ENCODE data around the gene SOX3. TPM values are rescaled to one million over a fixed set of nuclear protein-coding genes. Genes with fewer than 3 reads are reported as not detected.

The SOX3 gene
- total RNA-seq, 1 donor from 2014 or later = 20.4 TPM

- no peaks in the 10 kb centered on the region for H3K36me3 ChIP-seq
- H3K4me3 ChIP-seq = no peak overlapping the region
- no peaks in the 10 kb centered on the region for H3K27me3 ChIP-seq
- Mint-ChIP-seq H3K9me3 (peaks cover 8% of the 10 kb centered on the region), H3K4me1 (peaks cover 6% of the 10 kb centered on the region), H3K36me3 (no peaks in the 10 kb centered on the region), H3K4me3 (no peak overlapping the region), H3K27ac (no peak overlapping the region), H3K27me3 (ENCODE audit: insufficient read depth, low read depth) (peaks cover 2% of the 10 kb centered on the region)
- no peaks in the 10 kb centered on the region for H3K4me1 ChIP-seq
- H3F3A ChIP-seq (ENCODE audit: low read depth) = no peaks in the 10 kb centered on the region
- H3K9ac ChIP-seq = no peak overlapping the region
- no peaks in the 10 kb centered on the region for H3K79me2 ChIP-seq (ENCODE audit: low read depth)
- TF ChIP-seq EZH2phosphoT487 (IDR thresholded peaks at IDR 0.05) = no peak
- no peak for TF ChIP-seq EZH2 (IDR thresholded peaks at IDR 0.05)
- no peak for TF ChIP-seq CTCF (IDR thresholded peaks at IDR 0.05)
- H3K4me2 ChIP-seq = no peak overlapping the region
- no peak overlapping the region for H3K27ac ChIP-seq
- H2AFZ ChIP-seq (replicated peaks) = no peak overlapping the region
- no peak for DNase-seq (ENCODE audit: low spot score)
- no peaks in the 10 kb centered on the region for H3K9me3 ChIP-seq (ENCODE audit: low read depth)
- no peaks in the 10 kb centered on the region for H4K20me1 ChIP-seq (ENCODE audit: low read depth)
These were observed 12.5 kb downstream of the SOX3 start for GRCh38 chrX:140492066-140492994.

GRCh38 chrX:140480765-140481164, 24.1 kb downstream of the SOX3 start:
- no peaks in the 10 kb centered on the region for H4K20me1 ChIP-seq (ENCODE audit: low read depth)
- H3K4me2 ChIP-seq = no peak overlapping the region
- H2AFZ ChIP-seq (replicated peaks) = no peak overlapping the region
- H3K27me3 Mint-ChIP-seq (ENCODE audit: insufficient read depth, low read depth) = peaks cover 2% of the 10 kb centered on the region
- DNase-seq (ENCODE audit: low spot score) = no peak
- peaks cover 4% of the 10 kb centered on the region for H3K36me3 Mint-ChIP-seq
- H3F3A ChIP-seq (ENCODE audit: low read depth) = no peaks in the 10 kb centered on the region
- H3K9me3 Mint-ChIP-seq = peaks cover 5% of the 10 kb centered on the region
- H3K9me3 ChIP-seq (ENCODE audit: low read depth) = no peaks in the 10 kb centered on the region
- no peak for TF ChIP-seq CTCF (IDR thresholded peaks at IDR 0.05)
- TF ChIP-seq EZH2phosphoT487 (IDR thresholded peaks at IDR 0.05) = no peak
- no peak for TF ChIP-seq EZH2 (IDR thresholded peaks at IDR 0.05)
- H3K79me2 ChIP-seq (ENCODE audit: low read depth) = no peaks in the 10 kb centered on the region
- no peaks in the 10 kb centered on the region for H3K4me1 Mint-ChIP-seq
- H3K27ac ChIP-seq = no peak overlapping the region
- H3K4me3 Mint-ChIP-seq = no peak overlapping the region
- H3K27me3 ChIP-seq = no peaks in the 10 kb centered on the region
- no peaks in the 10 kb centered on the region for H3K36me3 ChIP-seq
- H3K4me1 ChIP-seq = no peaks in the 10 kb centered on the region
- H3K27ac Mint-ChIP-seq = no peak overlapping the region
- H3K4me3 ChIP-seq = no peak overlapping the region
- H3K9ac ChIP-seq = no peak overlapping the region

GRCh38 chrX:140477987-140478386, 26.9 kb downstream of the SOX3 start:
- Mint-ChIP-seq H3K4me1 (no peaks in the 10 kb centered on the region), H3K27me3 (ENCODE audit: insufficient read depth, low read depth) (peaks cover 6% of the 10 kb centered on the region), H3K4me3 (no peak overlapping the region), H3K36me3 (peaks cover 6% of the 10 kb centered on the region), H3K9me3 (peaks cover 28% of the 10 kb centered on the region), H3K27ac (no peak overlapping the region)
- no peaks in the 10 kb centered on the region for H3F3A ChIP-seq (ENCODE audit: low read depth)
- H3K27ac ChIP-seq = no peak overlapping the region
- peaks cover 3% of the 10 kb centered on the region for H3K9me3 ChIP-seq (ENCODE audit: low read depth)
- TF ChIP-seq CTCF (IDR thresholded peaks at IDR 0.05) = no peak
- TF ChIP-seq EZH2phosphoT487 (IDR thresholded peaks at IDR 0.05) = no peak
- no peak for TF ChIP-seq EZH2 (IDR thresholded peaks at IDR 0.05)
- H3K79me2 ChIP-seq (ENCODE audit: low read depth) = no peaks in the 10 kb centered on the region
- no peak for DNase-seq (ENCODE audit: low spot score)
- H3K36me3 ChIP-seq = no peaks in the 10 kb centered on the region
- no peaks in the 10 kb centered on the region for H3K4me1 ChIP-seq
- no peaks in the 10 kb centered on the region for H3K27me3 ChIP-seq
- H4K20me1 ChIP-seq (ENCODE audit: low read depth) = no peaks in the 10 kb centered on the region
- no peak overlapping the region for H3K4me3 ChIP-seq
- H2AFZ ChIP-seq (replicated peaks) = no peak overlapping the region
- no peak overlapping the region for H3K9ac ChIP-seq
- no peak overlapping the region for H3K4me2 ChIP-seq
